Fibroblast of the aortic adventitia (primary cell): ENCODE data around the gene STOX1. TPM values are rescaled to one million over a fixed set of nuclear protein-coding genes. Genes with fewer than 3 reads are reported as not detected.
"Not testable (repeated sequence)": the region's sequence is repeated elsewhere in the genome, so short reads cannot be mapped to it uniquely, and the experiment has no call there.

ENCODE experiments used
- DNase-seq: peaks from one replicate; pipeline ENCODE4 v3.0.0-alpha.2; 2010; ENCODE audit warnings: low read depth
- H3K4me3 ChIP-seq: 2 replicates; pipeline ENCODE4 v1.5.1; 2011; ENCODE audit warnings: low read depth, mild to moderate bottlenecking, control low read depth, low read length, moderate library complexity
- total RNA-seq: library from RNA; depleted of rRNA; stranded (reverse); fragments of >200 nt; gene quantifications from 2 replicates; pipeline ENCODE4 v1.2.3, GENCODE V29; 2012; ENCODE audit warnings: low replicate concordance
- TF ChIP-seq, protein P1 (sequence below): IDR thresholded peaks from 2 replicates; pipeline ENCODE4 v1.5.1; 2011; ENCODE audit warnings: mild to moderate bottlenecking, low read length, control low read depth, inconsistent platforms; ENCODE audit not compliant: insufficient read depth

Gene STOX1
- total RNA-seq, 1 donor: 0.09 TPM

DNA sequence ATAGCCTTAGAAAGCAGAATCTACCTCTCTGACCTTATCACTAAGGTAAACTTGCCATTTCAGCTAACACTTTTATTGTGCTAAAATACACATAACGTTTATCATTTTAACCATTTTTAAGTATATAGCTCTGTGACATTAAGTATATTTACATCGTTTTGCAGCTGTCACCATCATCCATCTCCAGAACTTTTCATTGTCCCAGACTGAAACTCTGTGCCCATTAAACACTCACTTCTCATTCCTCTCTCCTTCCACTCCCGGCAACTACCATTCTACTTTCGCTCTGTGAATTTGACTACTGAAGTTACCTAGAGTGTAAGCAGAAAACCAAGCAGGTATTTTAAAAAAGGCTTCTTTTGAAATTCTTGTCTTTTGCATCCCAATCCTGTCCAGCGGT lies 75.1 kb downstream of the STOX1 start:
- H3K4me3 ChIP-seq: peak overlapping the region; percentile 88
- TF ChIP-seq, protein P1, sequence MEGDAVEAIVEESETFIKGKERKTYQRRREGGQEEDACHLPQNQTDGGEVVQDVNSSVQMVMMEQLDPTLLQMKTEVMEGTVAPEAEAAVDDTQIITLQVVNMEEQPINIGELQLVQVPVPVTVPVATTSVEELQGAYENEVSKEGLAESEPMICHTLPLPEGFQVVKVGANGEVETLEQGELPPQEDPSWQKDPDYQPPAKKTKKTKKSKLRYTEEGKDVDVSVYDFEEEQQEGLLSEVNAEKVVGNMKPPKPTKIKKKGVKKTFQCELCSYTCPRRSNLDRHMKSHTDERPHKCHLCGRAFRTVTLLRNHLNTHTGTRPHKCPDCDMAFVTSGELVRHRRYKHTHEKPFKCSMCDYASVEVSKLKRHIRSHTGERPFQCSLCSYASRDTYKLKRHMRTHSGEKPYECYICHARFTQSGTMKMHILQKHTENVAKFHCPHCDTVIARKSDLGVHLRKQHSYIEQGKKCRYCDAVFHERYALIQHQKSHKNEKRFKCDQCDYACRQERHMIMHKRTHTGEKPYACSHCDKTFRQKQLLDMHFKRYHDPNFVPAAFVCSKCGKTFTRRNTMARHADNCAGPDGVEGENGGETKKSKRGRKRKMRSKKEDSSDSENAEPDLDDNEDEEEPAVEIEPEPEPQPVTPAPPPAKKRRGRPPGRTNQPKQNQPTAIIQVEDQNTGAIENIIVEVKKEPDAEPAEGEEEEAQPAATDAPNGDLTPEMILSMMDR: no peak

DNA sequence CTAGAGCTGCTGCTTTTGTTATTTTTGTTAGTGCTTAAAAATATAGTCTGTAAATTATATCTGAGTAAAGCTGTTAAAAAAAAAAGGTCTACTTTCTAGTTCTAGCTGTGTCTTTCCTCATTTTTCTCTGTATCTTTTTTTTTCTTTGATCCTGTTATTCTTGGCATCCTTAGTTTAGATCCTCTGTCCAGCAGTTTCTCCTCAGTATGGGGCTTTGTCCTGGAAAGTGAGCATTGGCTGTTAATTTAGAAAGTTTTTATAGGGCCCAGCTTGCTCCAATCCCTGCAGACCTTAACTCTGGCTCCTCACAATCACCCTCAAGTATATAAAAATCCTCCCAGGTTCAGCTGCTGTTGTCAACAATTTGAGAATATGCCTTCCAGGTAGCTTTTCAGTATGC lies 97.3 kb downstream of the STOX1 start:
- no peak overlapping the region for H3K4me3 ChIP-seq
- TF ChIP-seq, protein P1: no peak
- DNase-seq: peak; percentile 30

More for the DNA sequence above, 75.1 kb downstream of the STOX1 start:
- DNase-seq: no peak

DNA sequence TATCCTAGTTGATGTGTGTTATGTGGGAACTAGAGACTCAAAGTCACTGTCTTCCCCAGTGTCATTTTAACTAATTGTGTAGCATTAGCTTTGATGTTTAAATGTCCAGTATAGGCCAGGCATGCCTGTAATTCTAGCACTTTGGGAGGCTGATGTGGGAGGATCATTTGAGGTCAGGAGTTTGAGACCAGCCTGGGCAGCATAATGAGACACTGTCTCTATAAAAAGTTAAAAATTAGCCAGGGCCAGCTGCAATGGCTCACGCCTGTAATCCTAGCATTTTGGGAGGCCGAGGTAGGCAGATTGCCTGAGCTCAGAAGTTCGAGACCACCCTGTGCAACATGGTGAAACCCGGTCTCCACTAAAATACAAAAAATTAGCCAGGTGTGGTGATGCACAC lies 98.2 kb downstream of the STOX1 start:
- no peak for DNase-seq
- no peak overlapping the region for H3K4me3 ChIP-seq
- TF ChIP-seq, protein P1: no peak

DNA sequence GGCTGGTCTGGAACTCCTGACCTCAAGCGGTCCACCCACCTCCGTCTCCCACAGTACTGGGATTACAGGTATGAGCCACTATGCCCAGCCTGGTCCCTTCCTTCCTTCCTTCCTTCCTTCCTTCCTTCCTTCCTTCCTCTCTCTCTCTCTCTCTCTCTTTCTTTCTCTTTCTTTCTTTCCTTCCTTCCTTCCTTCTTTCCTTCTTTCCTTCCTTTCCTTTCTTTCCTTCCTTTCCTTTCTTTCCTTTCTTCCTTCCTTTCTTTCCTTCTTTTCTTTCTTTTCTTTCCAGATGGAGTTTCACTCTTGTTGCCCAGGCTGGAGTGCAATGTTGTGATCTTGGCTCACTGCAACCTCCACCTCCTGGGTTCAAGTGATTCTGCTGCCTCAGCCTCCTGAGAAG lies 101.8 kb downstream of the STOX1 start:
- not testable (repeated sequence) for DNase-seq, H3K4me3 ChIP-seq

DNA sequence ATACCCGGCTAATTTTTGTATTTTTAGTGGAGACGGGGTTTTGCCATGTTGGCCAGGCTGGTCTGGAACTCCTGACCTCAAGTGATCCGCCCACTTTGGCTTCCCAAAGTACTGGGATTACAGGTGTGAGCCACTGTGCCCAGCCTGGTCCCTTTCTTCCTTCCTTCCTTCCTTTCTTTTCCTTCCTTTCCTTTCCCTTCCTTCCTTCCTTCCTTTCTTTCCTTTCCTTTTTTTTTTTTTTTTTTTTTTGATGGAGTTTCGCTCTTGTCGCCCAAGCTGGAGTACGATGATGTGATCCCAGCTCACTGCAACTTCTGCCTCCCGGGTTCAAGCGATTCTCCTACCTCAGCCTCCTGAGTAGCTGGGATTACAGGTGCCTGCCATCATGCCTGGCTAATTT lies 102.6 kb downstream of the STOX1 start:
- not testable (repeated sequence) for DNase-seq, H3K4me3 ChIP-seq

DNA sequence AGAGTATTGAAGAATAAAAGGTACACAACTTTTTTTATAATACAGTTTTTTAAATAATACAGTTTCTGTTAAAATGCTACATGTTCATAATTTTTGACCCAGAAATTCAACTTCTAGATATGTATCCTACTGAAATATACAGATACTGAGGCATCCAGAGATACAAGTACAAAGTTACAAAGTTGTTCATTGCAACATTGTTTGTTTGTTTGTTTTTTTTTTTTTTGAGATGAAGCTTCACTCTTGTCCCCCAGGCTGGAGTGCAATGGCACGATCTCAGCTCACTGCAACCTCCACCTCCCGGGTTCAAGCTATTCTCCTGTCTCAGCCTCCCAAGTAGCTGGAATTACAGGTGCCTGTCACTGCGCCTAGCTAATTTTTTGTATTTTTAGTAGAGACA lies 105.5 kb downstream of the STOX1 start:
- not testable (repeated sequence) for H3K4me3 ChIP-seq, DNase-seq

DNA sequence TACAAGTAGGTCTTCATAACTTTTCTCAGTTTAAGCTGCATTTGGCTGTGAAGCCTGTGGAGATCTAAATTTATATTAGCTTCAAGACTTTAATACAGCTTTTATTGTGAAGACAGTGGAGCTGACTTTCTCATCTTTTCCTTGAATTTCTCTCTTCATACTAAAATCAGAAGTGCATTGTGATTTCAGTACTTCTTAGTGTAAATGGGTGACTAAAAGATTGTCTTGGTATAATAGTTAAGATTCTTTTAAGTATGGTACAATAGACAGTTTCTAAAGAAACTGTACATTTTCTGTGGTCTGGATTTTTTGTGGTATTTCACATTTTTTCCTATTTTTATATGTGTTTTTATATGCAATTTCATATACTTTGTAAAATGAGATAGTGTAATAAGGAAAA lies 107.7 kb downstream of the STOX1 start:
- DNase-seq: no peak
- H3K4me3 ChIP-seq: no peak overlapping the region
- TF ChIP-seq, protein P1: no peak

DNA sequence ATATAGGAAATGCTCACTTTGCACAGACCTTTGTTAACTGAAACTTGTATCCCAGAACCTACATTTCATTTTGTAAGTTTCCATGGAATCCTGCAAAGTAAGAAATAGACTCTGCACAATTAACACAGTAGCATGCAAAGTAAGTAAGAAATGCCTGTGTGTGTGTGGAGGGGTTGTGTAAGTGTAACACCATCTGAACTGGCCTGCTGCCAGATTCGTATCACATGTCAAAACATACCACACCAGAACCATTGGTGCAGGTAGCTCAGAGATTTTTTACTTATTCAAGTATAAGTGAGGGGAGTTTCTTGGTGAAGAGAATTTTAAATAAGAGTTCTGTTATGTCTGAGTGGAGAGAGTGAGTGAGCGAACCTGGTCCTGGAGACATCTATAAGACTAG lies 110.8 kb downstream of the STOX1 start:
- TF ChIP-seq, protein P1: no peak
- DNase-seq: peak; percentile 14
- no peak overlapping the region for H3K4me3 ChIP-seq

DNA sequence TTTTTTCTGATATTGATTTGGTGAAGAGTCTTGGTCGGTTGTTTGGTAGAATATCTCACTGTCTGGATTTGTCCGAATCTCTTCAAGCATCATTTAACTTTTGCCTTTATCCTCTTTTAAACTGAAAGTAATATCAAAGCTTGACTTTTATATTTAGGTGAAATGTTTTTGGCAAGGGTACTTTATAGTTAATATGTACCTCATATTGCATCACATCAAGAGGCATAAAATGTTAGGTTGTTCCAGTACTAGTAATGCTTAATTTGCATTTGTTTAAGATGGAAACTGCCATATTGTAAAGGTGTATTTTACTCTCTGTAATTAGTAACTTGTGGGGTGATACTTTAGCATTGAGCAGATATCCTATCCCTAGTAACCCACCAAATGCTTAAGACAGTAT lies 111.6 kb downstream of the STOX1 start:
- DNase-seq: no peak
- TF ChIP-seq, protein P1: no peak
- no peak overlapping the region for H3K4me3 ChIP-seq

DNA sequence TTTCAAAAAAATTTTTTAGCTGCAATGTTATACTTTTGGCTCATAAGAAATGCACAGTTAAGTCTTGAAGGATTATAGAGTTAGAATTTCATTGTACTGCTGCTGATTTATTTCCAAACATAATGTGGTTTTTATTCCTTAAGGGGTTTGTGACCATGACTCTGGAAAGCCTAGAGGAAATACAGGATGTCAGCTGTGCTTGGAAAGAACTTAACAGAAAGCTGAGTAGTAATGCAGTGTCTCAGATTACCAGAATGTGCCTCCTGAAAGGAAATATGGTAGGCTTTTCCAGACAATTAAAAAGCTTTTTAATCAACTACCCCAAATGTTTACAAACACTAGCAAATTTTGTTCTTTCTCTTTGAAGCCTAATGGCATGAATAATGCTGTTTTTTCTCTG lies 113.6 kb downstream of the STOX1 start:
- not testable (repeated sequence) for H3K4me3 ChIP-seq, DNase-seq
